ENCODE measurements around the gene GSPT1.

- TF ChIP-seq, protein P1, sequence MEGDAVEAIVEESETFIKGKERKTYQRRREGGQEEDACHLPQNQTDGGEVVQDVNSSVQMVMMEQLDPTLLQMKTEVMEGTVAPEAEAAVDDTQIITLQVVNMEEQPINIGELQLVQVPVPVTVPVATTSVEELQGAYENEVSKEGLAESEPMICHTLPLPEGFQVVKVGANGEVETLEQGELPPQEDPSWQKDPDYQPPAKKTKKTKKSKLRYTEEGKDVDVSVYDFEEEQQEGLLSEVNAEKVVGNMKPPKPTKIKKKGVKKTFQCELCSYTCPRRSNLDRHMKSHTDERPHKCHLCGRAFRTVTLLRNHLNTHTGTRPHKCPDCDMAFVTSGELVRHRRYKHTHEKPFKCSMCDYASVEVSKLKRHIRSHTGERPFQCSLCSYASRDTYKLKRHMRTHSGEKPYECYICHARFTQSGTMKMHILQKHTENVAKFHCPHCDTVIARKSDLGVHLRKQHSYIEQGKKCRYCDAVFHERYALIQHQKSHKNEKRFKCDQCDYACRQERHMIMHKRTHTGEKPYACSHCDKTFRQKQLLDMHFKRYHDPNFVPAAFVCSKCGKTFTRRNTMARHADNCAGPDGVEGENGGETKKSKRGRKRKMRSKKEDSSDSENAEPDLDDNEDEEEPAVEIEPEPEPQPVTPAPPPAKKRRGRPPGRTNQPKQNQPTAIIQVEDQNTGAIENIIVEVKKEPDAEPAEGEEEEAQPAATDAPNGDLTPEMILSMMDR (IDR thresholded peaks at IDR 0.05; ENCODE audit: low read depth, low read length): no peak
- no peak for TF ChIP-seq EZH2phosphoT487 (IDR thresholded peaks at IDR 0.05; ENCODE audit: low read depth)
Measured at GRCh38 chr16:11876306-11876705, 39.5 kb downstream of the GSPT1 start.
